Measurements from ENCODE around the gene INSYN2A.

Gene INSYN2A

DNA sequence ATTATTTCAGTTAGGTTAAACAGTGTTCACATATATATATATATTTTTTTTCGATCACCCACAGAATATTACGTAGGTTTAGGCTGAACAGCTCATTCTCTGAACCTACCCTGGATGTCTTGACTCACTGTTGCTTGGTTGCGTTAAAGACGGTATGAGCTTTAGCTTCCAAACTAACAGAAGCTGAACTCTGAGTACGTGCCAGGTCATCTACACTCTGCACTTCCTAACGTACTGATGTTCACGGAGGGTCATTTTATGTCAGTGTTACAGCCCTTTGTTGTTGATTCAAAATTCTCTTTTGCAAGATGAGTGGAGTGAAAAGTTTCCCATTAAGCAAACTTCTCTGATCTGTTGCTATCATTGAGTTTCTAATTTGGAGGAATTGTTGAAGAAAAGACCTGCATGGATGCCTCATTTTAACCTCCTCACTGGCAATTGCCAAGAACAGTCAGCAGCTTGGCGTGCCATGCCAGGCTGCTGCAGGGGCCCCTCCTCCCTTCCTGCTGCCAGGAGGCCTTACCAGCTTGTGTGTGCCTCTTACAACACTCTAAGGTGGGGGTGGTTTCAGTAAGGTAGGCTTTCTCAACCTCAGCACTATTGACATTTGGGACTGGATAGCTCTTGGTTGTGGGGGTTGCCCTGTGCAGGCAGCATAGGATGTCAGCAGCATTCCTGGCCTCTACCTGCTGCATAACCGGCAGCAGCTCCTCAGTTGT is 44.3 kb downstream of the INSYN2A start:
- no peak for DNase-seq (ENCODE audit: low read depth)

DNA sequence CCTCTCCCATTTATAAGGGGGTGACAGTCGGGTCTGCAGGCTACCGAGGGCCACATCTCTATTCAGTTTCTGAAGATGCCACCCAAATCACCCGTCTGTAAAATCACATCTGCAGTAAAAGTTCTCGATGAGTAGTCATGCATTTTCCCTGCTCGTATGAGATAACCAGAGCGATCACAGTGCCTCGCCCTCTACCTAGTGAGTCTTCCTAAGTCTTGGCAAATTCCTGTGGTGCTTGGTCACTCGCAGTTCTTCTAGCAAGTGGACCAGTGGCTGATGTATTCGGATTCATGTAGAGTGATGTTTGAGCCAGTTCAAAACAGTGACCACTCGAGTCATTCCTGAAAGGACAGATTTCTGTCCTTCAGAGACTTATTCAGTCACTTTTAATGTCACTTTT is 44.9 kb downstream of the INSYN2A start:
- no peak for DNase-seq (ENCODE audit: low read depth)

DNA sequence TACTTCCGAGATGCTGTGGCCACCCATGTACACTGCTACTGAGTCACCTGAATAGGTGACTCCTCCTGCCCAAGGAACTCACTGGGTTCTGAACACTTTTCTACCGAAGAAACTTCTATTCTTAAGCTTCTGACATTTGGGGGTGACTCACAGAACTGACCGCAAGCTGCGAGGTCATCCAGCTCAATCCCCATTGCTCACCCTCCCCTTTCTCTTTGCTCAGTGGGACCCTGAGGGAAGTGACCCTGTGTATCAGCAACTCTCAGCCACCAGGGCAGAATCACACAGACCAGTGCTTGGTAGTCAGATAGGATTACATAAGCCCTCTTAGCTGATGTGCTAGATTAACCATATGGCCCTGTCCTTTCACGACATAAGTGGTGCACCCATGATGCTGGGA is 46.3 kb downstream of the INSYN2A start:
- no peak for DNase-seq (ENCODE audit: low read depth)

DNA sequence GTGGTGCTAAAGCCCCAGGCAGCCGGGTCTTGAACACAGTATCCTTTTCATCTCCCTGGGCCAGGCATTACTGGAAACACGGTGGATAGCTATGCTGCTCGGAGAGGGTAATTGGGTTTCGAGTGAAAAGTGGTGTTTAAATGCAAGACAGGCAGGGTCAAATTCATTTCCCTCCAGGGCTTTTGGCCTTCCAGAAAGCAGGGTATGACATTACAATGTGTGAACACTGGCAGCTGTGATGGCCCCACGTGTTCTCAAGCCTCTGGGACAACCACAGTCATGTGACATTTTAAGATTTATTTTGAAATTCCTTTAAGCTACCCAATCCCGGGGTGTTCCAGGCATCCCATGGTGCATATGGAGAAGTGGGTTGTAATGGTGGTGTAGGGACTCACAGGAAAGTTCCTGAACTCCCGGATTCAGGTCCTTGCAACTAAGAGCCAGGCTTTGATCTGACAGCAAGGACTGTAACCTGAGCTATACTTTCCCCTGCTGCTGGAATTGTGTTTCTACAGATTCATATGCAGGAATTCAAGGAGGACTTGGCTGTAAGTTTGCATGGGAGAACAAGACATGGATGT is 46.8 kb downstream of the INSYN2A start:
- DNase-seq (ENCODE audit: low read depth), result no peak

DNA sequence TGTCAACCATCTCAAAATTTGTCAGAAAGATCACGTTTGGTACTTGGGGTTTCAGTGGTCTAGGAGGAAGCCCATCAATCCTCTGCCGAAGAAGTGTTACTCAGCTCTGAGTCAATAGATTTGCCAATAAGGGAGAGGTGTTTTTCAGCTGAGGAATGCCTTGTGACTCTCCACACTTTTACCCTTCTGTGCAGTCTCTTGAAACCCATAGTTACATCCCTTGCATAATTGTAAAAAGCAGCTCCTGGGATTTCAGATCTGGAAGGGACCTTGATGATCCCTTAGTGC is 47.5 kb downstream of the INSYN2A start:
- DNase-seq (ENCODE audit: low read depth), result no peak

DNA sequence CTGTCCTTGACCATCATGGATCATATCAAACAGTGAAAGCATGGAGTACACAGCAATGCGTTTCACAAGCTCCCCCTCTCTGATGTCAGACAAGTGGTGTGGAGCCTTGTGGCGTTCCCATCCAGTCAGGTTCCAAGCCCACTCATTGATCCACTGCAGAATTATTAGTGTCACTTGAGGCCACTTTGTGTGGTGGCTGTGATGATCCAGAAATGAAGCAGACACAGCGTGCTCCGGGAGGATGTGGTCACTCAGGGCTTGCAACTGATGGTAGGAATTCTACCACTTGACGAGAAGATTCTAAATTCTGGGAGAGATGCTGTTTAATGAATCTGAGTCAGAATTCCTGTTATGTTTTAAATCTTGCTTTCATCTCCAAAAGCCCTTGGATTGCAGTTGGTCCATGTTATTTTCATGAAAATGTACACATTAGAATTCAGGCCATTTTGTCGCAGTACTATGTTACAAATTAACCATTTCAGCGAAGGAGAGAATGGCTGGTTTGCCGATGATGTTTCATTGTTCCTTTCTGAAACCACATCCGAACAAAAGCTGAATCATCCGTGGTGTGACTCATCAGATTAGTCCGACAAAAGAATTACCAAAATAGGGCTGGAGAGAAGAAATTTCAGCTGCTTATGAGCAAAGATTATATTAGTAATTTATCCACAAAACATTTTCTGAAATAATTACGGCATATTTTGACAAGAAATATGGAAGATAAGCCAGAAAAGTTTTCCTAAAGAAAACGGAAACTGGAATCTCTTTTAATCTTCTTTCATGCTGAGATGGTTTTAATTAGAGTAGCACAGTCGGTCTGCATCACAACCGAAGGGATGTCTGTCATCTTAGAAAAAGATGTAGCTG is 48.1 kb downstream of the INSYN2A start:
- DNase-seq (ENCODE audit: low read depth), result no peak

DNA sequence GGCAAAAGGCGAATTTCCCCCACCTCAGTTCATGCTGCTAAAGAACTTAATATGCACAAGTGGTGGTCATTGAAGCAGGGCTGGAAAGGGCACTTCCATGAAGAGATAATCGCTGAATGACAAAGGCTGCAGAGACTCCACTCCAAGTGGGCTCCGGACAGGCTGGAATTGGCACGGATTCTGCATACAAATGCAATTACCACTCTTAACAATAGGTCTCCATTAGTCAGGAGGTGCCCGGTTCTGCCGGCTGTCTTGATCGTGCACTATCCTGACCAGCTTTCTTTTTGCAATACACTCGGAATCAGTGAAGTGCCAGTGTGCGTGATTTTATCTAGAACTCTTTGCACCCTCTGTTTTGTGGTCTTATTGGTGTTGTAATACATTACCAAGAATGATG is 49.7 kb downstream of the INSYN2A start:
- DNase-seq (ENCODE audit: low read depth), result no peak
